Right lung (tissue), 5 donors: ENCODE measurements around the gene ACTMAP. TPM values are rescaled to one million over a fixed set of nuclear protein-coding genes. Genes with fewer than 3 reads are reported as not detected.
"Not testable (repeated sequence)": the region's sequence is repeated elsewhere in the genome, so short reads cannot be mapped to it uniquely, and the experiment has no call there.

ENCODE experiments used
- DNase-seq, 2 donors: peaks; one replicate each; pipeline ENCODE4 v3.0.0-alpha.2; 2013
- polyA plus RNA-seq, 5 donors: library from polyadenylated mRNA; unstranded; fragments of 120-200 nt; gene quantifications; one replicate each; pipeline versions ENCODE4 v1.2.1 to v1.2.3, GENCODE V29; 2013; ENCODE audit warnings: inconsistent platforms in 1 of 5, low replicate concordance in 1 of 5; ENCODE audit not compliant: insufficient read length in 5 of 5, insufficient read depth in 1 of 5

Gene ACTMAP
- polyA plus RNA-seq, 5 donors = 10.8 to 14.4 (median 12.4) TPM

DNA sequence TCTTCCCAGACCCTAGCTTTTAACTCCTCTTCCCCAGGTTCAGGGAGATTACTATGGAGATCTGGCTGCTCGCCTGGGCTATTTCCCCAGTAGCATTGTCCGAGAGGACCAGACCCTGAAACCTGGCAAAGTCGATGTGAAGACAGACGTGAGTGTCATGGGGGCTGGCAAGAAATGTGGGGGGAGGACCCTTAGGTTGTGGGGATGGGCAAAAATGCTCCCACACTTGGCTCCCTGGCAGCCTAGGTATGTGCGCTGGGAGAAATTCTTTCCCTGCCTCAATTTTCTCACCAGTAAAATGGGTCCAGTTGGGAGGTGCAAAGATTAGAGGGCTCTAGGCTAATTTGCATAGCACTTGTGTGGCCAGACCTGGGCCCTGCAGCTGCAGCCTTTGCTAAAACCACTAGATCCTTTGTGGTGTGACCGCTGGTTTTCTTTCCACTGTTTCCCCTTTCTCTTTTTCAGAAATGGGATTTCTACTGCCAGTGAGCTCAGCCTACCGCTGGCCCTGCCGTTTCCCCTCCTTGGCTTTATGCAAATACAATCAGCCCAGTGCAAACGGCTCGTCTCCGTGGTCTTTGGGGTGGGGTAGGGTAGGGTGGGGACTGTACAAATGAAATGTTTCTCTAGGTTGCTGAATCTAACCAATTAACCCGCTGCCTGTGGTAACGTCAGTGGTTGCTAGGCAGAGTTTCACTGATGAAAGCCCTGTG lies 26.8 kb upstream of the ACTMAP start:
- peak; percentile 87 to 91 for DNase-seq

DNA sequence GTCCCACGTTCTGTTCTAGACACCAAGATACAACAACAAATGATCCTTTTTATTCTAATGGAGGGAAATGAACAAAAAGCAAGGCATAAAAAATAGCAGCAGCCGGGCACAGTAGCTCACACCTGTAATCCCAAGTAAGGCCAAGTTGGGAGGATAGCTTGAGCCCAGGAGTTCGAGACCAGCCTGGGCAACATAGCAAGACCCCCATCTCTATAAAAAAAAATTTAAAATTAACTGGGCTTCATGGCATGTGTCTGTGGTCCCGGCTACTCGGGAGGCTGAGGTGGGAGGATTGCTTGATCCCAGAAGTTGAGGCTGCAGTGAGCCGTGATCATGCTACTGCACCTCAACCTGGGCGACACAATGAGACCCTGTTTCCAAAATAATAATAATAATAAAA lies 26.1 kb upstream of the ACTMAP start:
- DNase-seq = no peak

DNA sequence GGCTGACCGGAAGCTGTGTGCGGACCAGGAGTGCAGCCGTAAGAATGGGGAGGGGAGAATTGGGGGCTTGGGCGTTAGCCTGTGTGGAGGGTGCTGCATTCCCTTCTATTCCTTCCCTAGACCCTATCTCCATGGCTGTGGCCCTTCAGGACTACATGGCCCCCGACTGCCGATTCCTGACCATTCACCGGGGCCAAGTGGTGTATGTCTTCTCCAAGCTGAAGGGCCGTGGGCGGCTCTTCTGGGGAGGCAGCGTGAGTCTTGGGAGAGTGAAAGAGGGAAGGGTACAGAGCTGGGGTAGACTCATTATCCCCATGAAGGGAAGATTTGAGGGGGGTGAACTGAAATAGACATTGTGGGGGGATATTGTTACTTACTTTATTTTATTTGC lies 25.4 kb upstream of the ACTMAP start:
- DNase-seq = no peak

DNA sequence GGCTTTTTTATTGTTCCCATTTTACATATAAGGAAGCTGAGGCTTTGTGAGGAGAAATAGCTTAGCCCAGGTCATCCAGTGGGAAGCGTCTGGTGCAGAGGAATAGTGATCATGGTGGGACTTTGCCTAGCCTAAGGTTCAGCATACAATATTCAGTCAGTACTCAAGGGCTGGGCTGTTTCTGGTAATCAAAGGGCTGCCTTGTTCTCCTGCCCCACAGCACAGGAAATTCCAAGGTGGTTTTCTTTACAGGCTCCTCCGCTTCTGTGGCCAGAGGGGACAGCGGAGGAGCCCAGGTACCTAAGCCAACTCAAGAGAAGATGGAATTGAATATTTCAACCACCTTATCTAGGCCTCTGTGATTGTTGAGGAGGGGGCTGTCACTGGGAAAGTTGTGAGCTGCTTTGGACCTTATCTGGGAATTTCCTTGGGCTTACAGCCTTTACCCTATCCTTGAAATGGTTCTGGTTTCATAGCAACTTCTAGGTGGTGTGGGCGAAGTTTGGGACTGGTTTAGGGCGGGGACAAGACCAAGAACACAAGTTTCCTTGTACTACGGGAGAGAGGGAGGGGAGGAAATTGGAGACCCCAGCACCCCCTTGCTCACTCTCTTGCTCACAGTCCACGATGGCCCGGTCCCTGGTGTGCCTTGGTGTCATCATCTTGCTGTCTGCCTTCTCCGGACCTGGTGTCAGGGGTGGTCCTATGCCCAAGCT lies 24.8 kb upstream of the ACTMAP start, which contains the start of gene MIA:
Gene MIA (plus strand): TSS at position 606 of the 716 bp plus-strand sequence. CDS start 22 bp downstream, at position 628.
- no peak for DNase-seq

DNA sequence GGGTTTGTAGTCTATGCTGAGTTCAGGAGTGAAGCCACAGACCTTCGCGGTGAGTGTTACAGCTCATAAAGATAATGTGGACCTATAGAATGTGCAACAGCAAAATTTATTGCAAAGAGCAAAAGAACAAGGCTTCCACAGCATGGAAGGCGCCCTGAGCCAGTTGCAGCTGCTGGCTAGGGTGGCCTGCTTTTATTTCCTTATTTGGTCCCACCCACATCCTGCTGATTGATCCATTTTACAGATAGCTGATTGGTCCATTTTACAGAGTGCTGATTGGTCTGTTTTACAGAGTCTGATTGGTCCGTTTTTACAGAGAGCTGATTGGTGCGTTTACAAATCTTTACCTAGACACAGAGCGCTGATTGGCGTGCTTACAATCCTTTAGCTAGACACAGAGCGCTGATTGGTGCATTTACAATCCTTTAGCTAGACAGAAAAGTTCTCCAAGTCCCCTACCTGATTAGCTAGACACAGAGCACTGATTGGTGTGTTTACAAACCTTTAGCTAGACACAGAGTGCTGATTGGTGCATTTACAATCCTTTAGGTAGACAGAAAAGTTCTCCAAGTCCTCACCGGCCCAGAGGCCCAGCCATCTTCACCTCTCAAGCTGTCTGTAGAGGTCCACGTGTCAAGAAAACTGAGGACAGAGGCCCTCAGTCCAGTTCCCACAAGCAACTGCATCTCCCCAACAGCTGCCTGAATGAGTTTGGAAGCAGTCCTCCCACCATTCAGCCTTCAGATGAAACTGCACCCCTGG lies 21.0 kb upstream of the ACTMAP start:
- not testable (repeated sequence) for DNase-seq

DNA sequence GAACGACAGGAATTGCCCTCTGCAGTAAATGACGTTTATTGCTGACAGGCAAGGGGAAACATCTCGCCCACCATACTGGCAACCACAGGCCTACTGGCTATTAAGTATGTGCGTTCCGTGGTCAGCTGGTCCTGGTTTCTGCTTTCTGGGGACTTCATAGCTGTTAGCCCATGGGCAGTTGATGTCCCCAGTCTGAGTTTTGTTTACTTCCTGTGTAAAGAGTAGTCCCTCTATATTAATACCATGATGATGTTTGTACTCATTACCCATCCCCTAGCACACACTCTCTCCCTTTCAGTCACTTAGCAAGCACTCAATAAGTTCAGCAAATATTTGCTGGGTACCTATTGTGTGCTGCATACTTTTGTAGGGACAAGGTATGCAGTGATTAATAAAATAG lies 18.6 kb upstream of the ACTMAP start:
- no peak for DNase-seq

DNA sequence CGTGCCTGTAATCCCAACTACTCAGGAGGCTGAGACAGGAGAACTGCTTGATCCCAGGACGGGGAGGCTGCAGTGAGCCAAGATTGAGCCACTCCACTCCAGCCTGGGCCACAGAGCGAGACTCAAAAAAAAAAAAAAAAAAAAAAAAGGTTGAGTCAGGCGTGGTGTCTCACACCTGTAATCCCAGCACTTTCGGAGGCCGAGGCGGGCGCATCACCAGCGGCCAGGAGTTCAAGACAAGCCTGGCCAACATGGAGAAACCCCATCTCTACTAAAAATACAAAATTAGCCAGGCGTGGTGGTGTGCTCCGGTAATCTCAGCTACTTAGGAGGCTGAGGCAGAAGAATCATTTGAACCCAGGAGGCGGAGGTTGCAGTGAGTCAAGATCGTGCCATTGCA lies 16.1 kb upstream of the ACTMAP start:
- DNase-seq = not testable (repeated sequence)

DNA sequence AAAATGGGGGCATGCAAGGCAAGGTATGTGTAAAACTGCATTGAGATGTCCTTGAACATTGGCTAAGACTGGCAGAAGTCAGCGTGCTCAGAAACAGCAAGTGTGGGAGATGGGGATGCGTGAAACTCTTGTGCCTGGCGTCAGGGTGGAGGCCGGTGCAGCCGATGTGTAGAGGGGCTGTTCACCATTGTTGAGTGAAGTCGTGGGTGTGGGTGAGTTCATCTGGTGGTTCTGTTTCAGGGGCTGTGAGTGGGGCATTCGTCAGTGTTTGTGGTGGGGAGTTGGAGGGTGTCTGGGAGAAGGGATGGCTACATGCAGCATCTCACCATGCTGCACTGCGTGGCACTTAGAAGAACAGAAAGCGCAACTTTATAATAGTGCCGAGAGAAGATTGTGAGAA lies 13.7 kb upstream of the ACTMAP start:
- no peak for DNase-seq

DNA sequence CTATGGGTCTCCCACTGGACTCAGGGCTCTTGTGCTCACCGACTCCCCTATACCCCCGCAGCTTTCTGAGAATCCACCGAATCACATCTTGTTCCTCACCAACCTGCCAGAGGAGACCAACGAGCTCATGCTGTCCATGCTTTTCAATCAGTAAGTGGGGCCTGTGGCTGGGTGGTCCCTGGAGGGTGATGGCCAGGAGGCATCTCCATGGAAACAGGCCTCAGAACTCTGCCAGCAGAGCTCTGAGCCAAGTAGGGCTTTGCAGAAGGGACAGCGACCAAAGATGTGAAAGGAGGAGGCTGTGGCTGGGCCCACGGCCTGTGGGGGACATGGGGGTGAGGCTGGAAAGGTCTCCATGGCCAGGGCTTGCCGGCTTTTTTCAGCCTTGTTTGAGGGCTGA lies 13.2 kb upstream of the ACTMAP start:
- DNase-seq = no peak

DNA sequence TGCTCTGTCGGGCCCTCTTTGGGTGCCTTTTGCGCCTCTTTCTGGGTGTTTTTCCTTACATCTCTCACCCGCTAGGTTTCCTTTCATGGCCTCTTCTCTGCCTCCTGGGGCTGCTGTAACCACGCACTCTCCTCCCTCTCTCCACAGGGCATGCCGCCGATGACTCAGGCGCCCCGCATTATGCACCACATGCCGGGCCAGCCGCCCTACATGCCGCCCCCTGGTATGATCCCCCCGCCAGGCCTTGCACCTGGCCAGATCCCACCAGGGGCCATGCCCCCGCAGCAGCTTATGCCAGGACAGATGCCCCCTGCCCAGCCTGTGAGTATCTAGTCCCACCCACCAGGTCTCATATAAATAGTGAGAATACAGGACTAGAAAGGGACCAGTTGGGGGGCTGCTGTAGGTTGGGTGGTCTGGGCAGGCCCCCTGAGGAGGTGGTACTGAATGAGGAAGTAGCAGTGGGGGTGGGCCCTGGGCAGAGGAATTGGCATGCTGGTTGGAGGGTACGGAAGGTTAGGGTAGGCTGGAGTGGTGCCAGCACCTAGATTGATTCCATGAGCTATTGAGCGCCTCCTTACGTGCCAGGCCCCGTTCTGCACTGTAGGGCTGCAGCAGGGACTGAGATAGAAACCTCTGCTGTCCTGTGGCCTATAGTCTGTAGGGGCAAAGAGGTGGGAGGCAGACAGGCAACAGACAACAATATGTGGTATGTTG lies 12.6 kb upstream of the ACTMAP start:
- no peak for DNase-seq

DNA sequence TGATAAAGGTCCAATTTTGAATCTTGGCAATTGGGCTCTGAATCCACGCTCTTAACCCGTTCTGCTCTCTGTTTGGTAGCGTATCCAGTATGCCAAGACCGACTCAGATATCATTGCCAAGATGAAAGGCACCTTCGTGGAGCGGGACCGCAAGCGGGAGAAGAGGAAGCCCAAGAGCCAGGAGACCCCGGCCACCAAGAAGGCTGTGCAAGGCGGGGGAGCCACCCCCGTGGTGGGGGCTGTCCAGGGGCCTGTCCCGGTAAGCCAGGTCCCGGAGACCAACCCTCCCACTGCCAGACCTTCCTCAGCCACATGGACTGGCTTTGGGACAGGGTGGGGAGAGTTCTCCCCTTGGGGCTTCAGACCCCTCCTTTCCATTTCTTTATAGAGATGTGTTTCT lies 9.1 kb upstream of the ACTMAP start:
- no peak for DNase-seq

DNA sequence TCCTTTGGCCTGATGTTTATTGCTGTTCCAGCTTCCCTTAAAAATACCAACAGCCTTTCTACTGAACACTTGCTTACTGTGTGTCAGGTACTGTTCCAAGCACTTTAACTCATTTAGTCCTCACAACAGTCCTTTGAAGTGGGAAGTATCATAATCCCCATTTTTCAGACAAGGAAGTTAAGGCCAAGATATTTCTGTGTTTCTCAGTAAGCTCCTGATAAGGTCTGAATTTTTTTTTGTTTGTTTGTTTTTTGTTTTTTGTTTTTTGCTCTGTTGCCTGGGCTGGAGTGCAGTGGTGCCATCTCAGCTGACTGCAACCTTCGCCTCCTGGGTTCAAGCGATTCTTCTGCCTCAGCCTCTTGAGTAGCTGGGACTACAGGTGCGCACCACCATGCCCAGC lies 8.2 kb upstream of the ACTMAP start:
- DNase-seq = no peak

DNA sequence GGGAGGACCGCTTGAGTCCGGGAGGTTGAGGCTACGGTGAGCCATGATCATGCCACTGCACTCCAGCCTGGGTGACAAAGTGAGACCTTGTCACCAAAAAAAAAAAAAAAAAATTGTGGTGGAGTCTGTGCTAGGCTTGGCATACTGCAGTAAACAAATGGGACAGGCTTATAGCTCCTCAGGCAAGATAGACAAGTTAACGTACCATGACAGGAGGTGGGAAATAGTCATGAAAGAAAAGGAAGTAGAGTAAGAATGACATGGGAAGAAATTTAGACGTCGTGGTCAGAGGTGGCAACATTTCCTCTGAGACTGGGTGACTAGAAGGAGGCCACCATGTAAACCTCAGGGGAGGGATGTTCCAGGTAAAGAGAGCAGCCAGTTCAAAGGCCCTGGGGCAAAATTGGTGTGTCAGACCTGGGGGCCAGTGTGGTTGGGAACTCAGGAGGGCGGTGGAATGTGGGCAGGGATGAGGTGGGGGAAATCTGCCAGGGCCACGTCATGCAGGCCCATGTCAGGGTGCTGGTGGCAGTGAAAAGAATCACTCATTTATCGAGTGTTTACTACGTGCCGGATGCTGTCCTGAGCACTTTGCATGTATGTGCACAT lies 6.3 kb upstream of the ACTMAP start:
- DNase-seq = no peak

DNA sequence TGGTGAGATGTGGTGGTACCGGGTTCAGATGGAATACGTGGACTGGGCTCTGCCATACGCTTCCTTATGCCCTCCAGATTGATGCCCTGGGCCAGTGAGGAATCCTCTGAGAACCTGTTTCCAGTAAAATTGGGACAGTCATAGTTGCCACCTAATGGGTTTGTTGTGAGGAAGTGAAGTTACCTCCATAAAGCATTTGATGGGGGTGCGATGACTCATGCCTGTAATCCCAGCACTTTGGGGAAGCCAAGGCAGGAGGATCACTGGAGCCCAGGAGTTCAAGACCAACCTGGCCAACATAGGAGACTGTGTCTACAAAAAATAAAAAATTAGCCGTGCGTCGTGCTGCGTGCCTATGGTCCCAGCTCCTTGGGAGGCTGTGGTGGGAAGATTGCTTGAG lies 5.5 kb upstream of the ACTMAP start:
- DNase-seq = no peak

DNA sequence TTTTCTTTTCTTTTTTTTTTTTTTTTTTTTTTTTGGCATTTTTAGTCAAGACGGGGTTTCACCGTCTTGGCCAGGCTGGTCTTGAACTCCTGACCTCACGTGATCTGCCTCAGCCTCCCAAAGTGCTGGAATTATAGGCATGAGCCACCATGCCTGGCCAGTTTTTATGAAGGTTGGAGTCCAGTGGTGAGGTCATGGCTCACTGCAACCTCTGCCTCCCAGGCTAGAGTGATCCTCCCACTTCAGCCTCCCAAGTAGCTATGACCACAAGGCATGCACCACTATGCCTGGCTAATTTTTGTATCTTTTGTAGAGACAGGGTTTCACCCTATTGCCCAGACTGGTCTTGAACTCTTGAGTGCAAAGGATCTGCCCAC lies 5.0 kb upstream of the ACTMAP start:
- no peak for DNase-seq

DNA sequence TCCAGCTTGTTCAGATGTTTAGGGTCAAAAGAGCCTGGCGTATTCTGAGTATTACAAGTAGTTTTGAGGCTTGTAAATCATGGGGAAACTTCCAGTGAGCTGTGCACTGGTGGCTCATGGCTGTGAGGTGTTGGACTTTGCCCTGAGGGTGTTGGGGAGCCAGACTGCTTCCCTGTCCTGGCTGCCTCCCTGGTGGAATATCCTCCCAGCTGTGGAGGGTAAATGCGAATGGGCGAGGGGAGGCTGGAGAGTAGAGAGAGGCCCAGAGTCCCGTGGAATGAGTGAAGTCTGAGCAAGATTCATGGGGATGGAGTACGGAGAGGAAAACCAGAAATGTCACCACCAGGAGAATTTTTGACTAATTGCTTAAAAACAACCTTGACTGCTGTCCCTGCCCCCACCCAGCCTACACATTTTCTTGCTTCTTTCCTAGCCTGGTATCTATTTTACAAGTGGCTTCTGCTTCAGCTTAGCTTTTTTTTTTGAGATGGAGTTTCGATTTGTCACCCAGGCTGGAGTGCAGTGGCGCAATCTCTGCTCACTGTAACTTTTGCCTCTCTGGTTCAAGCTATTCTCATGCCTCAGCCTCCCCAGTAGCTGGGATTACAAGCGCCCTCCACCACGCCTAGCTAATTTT lies 4.5 kb upstream of the ACTMAP start:
- DNase-seq = no peak

DNA sequence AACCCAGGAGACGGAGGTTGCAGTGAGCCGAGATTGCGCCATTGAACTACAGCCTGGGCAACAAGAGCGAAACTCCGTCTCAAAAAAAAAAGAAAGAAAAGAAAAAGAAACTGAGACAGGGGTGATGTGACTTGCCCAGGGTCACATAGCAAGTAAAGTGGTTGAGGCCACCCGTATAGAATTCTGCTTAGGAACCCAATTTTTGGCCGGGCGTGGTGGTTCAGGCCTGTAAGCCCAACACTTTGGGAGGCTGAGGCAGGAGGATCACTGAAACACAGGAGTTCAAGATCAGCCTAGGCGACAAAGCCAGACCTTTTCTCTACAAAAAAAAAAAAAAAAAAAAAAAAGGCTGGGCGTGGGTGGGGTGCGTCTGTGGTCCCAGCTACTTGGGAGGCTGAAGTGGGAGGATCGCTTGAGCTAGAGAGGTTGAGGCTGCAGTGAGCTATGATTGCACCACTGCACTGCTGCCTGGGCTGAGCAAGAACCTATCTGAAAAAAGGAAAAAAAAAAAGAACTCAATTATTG lies 2.0 kb upstream of the ACTMAP start:
- DNase-seq = no peak

DNA sequence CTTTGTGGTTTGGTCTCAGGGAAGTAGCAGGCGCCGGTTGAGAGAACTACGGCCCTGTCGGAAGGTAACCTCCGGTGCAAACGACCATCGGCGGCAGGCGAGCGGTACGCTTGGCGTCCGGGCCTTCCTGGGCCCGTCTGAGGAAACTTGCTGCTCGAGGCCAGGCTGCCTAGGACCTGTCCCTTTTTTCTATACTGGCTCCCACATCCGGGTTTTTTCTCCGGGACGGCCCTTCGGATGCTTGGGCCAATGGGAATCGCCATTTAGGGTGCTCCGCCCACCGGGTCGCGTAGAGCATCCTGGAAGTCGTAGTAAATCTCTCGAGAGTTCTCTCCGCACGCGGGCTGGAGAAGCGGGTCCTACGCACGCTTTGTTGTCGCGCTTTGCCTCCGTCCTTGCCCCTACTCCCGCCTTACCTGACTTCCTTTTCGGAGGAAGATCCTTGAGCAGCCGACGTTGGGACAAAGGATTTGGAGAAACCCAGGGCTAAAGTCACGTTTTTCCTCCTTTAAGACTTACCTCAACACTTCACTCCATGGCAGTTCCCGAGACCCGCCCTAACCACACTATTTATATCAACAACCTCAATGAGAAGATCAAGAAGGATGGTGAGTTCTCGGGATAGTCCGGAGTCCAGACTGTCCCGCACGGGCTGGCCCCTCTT lies 729 bp upstream of the ACTMAP start, which contains the start of gene SNRPA:
Gene SNRPA (plus strand): TSS at position 330 of the 664 bp plus-strand sequence. CDS start 206 bp downstream, at position 536.
- DNase-seq = peak; percentile 99

DNA sequence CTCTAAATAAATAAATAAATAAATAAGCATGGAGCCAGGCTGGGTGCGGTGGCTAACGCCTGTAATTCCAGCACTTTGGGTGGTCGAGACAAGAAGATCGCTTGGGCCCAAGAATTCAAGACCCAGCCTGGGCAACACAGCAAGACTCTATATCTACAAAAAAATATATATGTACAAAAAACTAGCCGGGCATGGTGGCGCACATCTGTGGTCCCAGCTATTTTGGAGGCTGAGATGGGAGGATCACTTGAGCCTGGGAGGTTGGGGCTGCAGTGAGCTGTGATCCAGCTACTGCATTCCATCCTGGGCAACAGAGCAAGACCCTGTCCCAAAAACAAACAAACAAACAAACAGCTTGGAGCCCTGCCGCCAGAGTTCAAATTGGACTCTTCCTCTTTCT lies 2.7 kb downstream of the ACTMAP start:
- no peak for DNase-seq

DNA sequence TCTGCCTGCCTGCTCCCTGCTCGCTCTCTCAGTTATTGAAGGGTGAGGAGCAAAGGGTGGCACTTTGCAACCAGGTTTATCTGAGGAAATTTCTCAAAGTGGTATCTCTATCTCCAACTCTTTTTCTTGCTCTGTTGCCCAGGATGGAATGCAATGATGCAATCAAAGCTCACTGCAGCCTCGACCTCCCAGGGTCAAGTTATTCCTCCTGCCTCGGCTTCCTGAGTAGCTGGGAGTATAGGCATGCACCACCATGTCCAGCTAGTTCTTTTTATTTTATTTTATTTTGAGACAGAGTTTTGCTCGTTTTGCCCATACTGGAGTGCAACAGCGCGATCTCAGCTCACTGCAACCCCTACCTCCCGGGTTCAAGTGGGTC lies 4.9 kb downstream of the ACTMAP start:
- no peak for DNase-seq
